Fibroblast of upper back skin (primary cell): ENCODE results near the gene FAM20A.
"Not testable (repeated sequence)": the region's sequence is repeated elsewhere in the genome, so short reads cannot be mapped to it uniquely, and the experiment has no call there.

ENCODE experiments used
- DNase-seq: peaks from one replicate; pipeline ENCODE4 v3.0.0-alpha.2; 2013

FAM20A gene

DNA sequence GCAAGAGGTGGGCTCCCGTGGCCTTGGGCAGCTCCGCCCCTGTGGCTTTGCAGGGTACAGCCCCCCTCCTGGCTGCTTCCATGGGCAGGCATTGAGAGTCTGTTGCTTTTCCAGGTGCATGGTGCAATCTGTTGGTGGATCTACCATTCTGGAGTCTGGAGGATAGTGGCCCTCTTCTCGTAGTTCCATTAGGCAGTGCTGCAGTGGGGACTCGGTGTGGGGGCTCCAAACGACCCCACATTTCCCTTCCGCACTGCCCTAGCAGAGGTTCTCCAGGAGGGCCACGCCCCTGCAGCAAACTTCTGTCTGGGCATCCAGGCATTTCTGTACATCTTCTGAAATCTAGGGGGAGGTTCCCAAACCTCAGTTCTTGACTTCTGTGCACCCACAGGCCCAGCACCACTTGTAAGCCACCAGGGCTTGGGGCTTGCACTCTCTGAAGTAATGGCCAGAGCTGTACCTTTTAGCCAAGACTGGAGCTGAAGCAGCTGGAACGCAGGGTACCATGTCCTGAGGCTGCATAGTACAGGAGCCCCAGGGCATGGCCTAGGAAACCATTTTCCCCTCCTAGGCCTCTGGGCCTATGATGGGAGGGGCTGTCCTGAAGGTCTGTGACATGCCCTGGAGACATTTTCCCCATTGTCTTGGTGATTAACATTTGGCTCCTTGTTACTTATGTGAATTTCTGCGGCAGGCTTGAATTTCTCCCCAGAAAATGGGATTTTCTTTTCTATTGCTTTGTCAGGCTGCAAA lies 82.9 kb downstream of the FAM20A start:
- DNase-seq = no peak

DNA sequence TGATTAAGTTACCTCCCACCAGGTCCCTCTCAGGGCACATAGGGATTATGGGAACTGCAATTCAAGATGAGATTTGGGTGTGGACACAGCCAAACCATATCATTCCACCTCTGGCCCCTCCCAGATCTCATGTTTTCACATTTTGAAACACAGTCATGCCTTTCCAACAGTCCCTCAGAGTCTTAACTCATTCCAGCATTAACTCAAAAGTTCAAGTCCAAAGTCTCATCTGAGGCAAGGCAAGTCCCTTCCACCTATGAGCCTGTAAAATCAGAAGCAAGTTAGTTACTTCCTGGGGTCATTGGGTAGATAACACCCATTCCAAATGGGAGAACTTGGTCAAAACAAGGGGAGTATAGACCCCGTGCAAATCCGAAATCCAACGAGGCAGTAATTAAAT lies 83.6 kb downstream of the FAM20A start:
- not testable (repeated sequence) for DNase-seq

GRCh38 chr17:68516732-68517131 lies 84.4 kb downstream of the FAM20A start:
- no peak for DNase-seq

DNA sequence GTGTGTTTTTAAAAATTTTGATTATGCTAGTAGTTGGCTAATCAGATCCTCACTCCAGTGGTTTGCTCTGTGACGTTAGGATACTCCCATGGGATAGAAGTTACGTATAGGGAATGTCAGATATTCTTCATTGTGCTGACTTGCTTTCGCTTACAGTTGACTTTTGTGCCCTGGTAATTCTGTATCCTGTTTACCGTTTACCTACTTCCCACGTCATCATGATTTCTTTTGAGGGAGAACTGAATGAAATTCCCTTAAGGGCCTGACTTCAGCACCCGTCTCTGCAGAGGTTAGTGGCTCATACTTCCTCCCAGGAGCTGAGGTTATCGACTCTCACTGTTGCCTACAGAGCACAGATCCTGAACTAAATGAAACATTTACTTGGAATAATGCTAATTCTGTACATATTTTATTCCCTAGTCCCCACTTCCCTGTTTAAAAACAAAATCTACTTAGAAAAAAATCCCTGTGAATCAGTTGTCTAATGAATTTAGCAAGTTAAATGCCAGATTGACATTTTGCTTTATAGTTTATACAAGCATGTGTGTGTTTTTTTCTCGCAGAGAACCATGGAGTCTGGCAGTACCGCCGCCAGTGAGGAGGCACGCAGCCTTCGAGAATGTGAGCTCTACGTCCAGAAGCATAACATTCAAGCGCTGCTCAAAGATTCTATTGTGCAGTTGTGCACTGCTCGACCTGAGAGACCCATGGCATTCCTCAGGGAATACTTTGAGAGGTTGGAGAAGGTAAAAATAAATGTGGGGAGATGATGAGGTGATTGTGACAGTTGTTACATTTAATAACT lies 86.1 kb downstream of the FAM20A start:
- DNase-seq = peak; percentile 64

GRCh38 chr17:68513932-68514331 lies 87.2 kb downstream of the FAM20A start:
- DNase-seq = no peak

DNA sequence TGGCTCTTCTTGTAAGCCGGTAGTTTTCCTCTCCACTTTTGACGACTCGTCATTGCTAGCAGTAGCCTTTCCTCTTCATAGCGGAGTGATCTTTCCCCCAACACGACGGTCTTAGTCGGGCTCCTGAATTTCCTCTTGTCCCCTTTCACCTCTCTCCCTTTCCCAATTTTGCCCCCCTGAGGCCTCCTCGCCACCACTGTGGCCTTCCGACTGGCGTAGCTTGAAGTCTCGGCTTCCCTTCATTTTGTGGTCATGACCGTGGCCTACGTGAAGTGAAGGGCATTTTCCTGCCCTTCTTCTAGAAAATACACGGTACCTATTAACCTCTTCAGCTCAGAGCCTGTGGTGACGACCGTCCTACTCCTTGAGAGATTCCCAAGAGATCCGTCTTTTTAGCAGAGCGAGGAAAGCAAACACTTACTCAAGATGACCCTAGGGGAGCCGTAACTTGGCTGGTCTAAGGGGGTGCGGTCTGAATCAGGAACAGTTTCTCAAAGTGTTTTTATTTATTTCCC lies 88.2 kb downstream of the FAM20A start:
- peak; percentile 21 for DNase-seq

DNA sequence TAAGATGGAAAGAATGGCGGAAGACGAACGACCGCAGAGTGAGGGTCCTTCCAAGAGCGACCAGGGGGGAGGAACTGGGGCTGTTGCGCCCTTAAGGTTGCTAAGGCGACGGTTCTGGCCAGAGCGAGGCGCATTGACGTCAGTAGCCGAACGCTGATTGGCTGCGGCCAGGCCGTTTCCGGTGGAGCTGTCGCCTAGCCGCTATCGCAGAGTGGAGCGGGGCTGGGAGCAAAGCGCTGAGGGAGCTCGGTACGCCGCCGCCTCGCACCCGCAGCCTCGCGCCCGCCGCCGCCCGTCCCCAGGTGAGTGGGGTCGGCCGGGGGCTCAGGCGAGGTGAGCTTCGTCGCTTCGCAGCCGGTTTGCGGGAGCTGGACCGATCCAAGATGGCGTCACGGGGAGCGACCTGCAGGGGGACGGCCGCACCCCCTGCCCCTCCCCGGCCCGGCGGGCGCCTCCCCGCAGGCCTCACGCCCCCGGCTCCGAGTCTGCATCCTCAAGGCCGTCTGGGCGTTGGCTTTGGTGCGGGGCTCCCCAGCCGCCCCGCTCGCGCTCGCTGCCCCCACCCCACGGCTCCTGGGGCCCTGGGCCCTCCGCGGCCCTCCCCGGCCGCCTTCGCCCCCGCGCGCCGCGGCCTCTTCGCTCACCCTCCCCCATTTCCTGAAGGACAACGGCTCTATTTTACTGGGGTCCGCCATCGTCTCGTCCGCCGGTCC lies 88.8 kb downstream of the FAM20A start, which contains the start of gene PRKAR1A:
Gene PRKAR1A (plus strand): TSS at position 184 of the 713 bp plus-strand sequence. CDS start 2,970 bp downstream, outside the sequence.
- peak; percentile 92 for DNase-seq

- peak; percentile 69 for DNase-seq
Observed at GRCh38 chr17:68511671-68512246, 89.4 kb downstream of the FAM20A start.

GRCh38 chr17:68511254-68511670 lies 89.9 kb downstream of the FAM20A start:
- no peak for DNase-seq

- no peak for DNase-seq
Observed at GRCh38 chr17:68509141-68510057, 91.8 kb downstream of the FAM20A start.

- no peak for DNase-seq
Observed at GRCh38 chr17:68507576-68507975, 93.6 kb downstream of the FAM20A start.

DNA sequence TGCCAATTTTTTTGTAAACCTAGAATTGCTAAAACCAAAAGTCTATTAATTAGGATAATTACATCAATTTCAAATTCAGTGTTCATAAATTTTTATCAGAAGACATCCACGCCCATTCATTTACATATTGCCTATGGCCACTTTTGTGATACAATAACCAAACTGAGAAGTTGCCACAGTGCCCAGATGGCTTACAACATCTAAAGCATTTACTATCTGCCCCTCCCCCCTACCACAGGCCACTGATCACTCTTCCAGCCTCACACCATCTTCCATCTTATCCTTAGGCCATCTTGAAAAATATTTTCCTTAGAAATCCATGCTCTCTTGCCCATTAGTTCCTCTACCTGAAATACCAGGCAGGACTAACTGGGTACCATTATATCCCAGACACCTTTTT lies 95.2 kb downstream of the FAM20A start:
- no peak for DNase-seq

DNA sequence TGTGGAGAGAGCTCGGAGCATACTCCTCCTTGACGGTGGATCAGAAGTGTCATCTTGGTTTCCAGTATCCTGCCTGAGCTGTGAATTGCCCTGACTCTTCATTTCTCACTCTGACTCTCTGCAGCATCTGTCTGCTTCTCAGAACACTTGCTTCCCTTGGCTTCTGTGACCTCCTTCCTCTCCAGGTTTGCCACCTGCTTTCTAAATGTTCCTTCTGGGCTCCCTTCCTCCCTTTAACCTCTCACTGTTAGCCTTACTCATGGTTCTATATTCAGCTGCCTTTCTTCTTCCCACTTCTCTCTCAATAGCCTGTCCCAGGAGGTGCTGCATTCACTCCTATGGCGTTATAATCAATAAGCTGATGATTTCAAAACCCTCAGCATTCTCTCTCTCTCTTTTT lies 100.1 kb downstream of the FAM20A start:
- no peak for DNase-seq

- no peak for DNase-seq
Observed at GRCh38 chr17:68499587-68499986, 101.6 kb downstream of the FAM20A start.

DNA sequence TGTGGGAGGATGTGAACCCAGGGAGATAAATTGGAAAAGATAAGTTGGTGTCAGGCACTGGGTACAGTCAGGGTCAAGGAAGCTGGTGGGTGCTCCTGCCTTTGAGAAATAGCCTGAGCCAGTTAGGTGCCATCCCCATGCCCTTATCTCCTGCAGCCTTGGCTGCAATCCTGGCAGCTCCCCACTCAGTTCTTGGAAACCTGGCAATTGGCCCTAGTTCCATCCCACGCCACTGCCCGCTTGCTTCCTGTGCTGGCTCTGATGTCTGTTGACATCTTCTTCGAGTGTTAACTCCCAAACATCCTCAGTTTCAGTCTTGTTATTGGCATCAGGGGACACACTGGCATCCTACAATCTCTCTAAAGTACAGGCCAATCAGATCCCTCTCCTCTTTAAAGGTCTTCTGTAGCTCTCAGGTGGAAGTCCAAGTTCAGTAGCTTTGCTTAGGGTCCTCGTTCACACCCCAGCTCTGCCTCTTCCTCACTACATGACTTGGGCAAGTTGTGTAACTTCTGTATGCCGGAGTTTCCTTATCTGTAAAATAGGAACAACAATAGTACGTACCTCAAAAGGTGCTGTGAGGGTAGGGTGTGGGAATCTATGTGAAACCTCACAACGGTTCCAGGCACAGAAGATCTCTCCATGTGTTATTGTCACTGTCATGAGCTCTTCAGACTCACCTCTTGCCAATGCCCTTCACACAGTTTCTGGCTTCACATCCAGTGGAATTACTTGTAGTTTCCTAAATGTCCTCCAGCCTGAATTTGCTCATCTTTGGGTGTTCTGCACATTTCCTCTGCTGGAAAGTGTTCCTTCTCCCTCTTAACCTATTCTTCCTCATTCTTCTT lies 102.5 kb downstream of the FAM20A start:
- DNase-seq = no peak

GRCh38 chr17:68497885-68498319 lies 103.3 kb downstream of the FAM20A start:
- no peak for DNase-seq

- DNase-seq = no peak
Observed at GRCh38 chr17:68495081-68495480, 106.1 kb downstream of the FAM20A start.

DNA sequence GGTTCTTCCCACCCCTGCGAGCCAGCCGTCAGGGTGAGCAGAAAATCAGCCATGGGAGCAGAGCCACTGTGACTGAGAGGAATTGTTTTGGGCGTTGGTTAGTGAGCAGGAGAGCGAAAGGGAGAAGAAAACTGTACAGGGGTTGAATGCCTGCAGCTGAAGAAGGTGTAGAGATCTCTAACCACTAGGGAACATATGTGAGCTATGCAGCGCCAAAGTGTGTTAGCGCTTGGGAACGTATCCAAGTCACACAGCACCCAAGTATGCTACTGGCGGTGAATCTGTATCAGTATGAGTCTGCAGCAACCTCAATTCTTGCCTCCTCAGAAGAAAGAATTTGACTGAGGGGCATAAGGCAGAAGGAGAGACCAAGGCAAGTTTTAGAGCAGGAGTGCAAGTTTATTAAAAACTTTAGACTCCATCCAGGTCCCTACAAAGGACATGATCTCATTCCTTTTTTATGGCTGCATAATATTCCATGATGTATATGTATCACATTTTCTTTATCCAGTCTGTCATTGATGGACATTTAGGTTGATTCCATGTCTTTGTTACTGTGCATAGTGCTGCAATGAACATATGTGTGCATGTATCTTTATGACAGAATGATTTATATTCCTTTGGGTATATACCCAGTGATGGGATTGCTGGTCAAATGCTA lies 108.6 kb downstream of the FAM20A start:
- DNase-seq = not testable (repeated sequence)

GRCh38 chr17:68491381-68492231 lies 109.6 kb downstream of the FAM20A start:
- no peak for DNase-seq
